SK-N-SH treated with all-trans-retinoic acid at 6 μM for 48 hours (cell line): ENCODE results near the gene COQ6.
A peak's percentile ranks its signal among the peaks of the same experiment; 100 is the strongest.

Source experiments
- ATAC-seq: fragments of 200-7000 bp; cut with Tn5 transposase; 3 replicates; pipeline ENCODE4 v1.9.1; 2020; ENCODE audit warnings: mild to moderate bottlenecking, moderate library complexity
- ARNTL ChIP-seq: fragments of 450-650 bp; formaldehyde crosslinking; IDR thresholded peaks from 2 replicates; pipeline ENCODE4 v1.5.0; 2020; ENCODE audit warnings: low read depth, mild to moderate bottlenecking, moderate library complexity, borderline replicate concordance
- BACH2 ChIP-seq: fragments of 250-450 bp; sonication (Bioruptor Pico); IDR thresholded peaks from 2 replicates; pipeline ENCODE4 v1.9.0; 2021; ENCODE audit warnings: mild to moderate bottlenecking, borderline replicate concordance
- CSDC2 ChIP-seq: fragments of 250-450 bp; sonication (Bioruptor Pico); IDR thresholded peaks from 2 replicates; pipeline ENCODE4 v1.5.0; 2020; ENCODE audit warnings: mild to moderate bottlenecking, moderate library complexity
- GLIS3 ChIP-seq: fragments of 250-450 bp; sonication (Bioruptor Pico); IDR thresholded peaks from 2 replicates; pipeline ENCODE4 v1.5.0; 2020; ENCODE audit warnings: mild to moderate bottlenecking, moderate library complexity
- ISL1 ChIP-seq: fragments of 250-450 bp; sonication (Bioruptor Pico); IDR thresholded peaks from 2 replicates; pipeline ENCODE4 v2.1.2; 2022; ENCODE audit warnings: mild to moderate bottlenecking, moderate library complexity
- OSR1 ChIP-seq: fragments of 250-450 bp; sonication (Bioruptor Pico); IDR thresholded peaks from 2 replicates; pipeline ENCODE4 v1.8.0; 2022; ENCODE audit warnings: moderate library complexity, mild to moderate bottlenecking, inconsistent platforms
- PPARA ChIP-seq: fragments of 250-450 bp; sonication (Bioruptor Pico); IDR thresholded peaks from 2 replicates; pipeline ENCODE4 v1.5.0; 2020; ENCODE audit warnings: mild to moderate bottlenecking, borderline replicate concordance
- RARB ChIP-seq: fragments of 250-450 bp; sonication (Bioruptor Pico); IDR thresholded peaks from 2 replicates; pipeline ENCODE4 v1.8.0; 2021; ENCODE audit warnings: mild to moderate bottlenecking, moderate library complexity
- SNAI2 ChIP-seq: fragments of 250-450 bp; sonication (Bioruptor Pico); IDR thresholded peaks from 2 replicates; pipeline ENCODE4 v1.5.0; 2020; ENCODE audit warnings: mild to moderate bottlenecking, moderate library complexity
- TCF4 ChIP-seq: fragments of 250-450 bp; sonication (Bioruptor Pico); IDR thresholded peaks from 2 replicates; pipeline ENCODE4 v1.8.0; 2021; ENCODE audit warnings: mild to moderate bottlenecking, moderate library complexity, borderline replicate concordance
- TOX ChIP-seq: fragments of 250-450 bp; sonication (Bioruptor Pico); IDR thresholded peaks from 2 replicates; pipeline ENCODE4 v1.8.0; 2021; ENCODE audit warnings: mild to moderate bottlenecking, moderate library complexity, borderline replicate concordance
- ZC3H10 ChIP-seq: fragments of 250-450 bp; sonication (Bioruptor Pico); IDR thresholded peaks from 2 replicates; pipeline ENCODE4 v1.5.1; 2021; ENCODE audit warnings: mild to moderate bottlenecking, moderate library complexity
- ZFP3 ChIP-seq: fragments of 250-450 bp; sonication (Bioruptor Pico); IDR thresholded peaks from 2 replicates; pipeline ENCODE4 v1.5.0; 2020; ENCODE audit warnings: mild to moderate bottlenecking, moderate library complexity
- ZFP30 ChIP-seq: fragments of 450-650 bp; formaldehyde crosslinking; IDR thresholded peaks from 2 replicates; pipeline ENCODE4 v1.5.0; 2022; ENCODE audit warnings: mild to moderate bottlenecking, moderate library complexity
- ZNF565 ChIP-seq: fragments of 450-650 bp; formaldehyde crosslinking; conservative IDR thresholded peaks from 2 replicates; pipeline ENCODE4 v1.5.0; 2020; ENCODE audit warnings: low read depth, mild to moderate bottlenecking, moderate library complexity
- ZNF70 ChIP-seq: fragments of 450-650 bp; formaldehyde crosslinking; IDR thresholded peaks from 2 replicates; pipeline ENCODE4 v1.5.0; 2020; ENCODE audit warnings: mild to moderate bottlenecking, moderate library complexity
- ZNF8 ChIP-seq: fragments of 450-650 bp; formaldehyde crosslinking; IDR thresholded peaks from 2 replicates; pipeline ENCODE4 v1.5.0; 2020; ENCODE audit warnings: mild to moderate bottlenecking, moderate library complexity
- TF ChIP-seq, protein P1 (sequence below): fragments of 250-450 bp; sonication (Bioruptor Pico); IDR thresholded peaks from 2 replicates; pipeline ENCODE4 v1.8.0; 2020; ENCODE audit warnings: mild to moderate bottlenecking, moderate library complexity, borderline replicate concordance
- TF ChIP-seq, protein P2 (sequence below): fragments of 250-450 bp; sonication (Bioruptor Pico); IDR thresholded peaks from 2 replicates; pipeline ENCODE4 v1.5.1; 2020; ENCODE audit warnings: low read depth, mild to moderate bottlenecking, moderate library complexity
- TF ChIP-seq, protein P3 (sequence below): fragments of 250-450 bp; sonication (Bioruptor Pico); IDR thresholded peaks from 2 replicates; pipeline ENCODE4 v1.8.0; 2021; ENCODE audit warnings: low read depth, mild to moderate bottlenecking, moderate library complexity, borderline replicate concordance
- TF ChIP-seq, protein P4 (sequence below): fragments of 250-450 bp; sonication (Bioruptor Pico); IDR thresholded peaks from 2 replicates; pipeline ENCODE4 v1.5.1; 2021; ENCODE audit warnings: mild to moderate bottlenecking, moderate library complexity

The COQ6 gene

DNA sequence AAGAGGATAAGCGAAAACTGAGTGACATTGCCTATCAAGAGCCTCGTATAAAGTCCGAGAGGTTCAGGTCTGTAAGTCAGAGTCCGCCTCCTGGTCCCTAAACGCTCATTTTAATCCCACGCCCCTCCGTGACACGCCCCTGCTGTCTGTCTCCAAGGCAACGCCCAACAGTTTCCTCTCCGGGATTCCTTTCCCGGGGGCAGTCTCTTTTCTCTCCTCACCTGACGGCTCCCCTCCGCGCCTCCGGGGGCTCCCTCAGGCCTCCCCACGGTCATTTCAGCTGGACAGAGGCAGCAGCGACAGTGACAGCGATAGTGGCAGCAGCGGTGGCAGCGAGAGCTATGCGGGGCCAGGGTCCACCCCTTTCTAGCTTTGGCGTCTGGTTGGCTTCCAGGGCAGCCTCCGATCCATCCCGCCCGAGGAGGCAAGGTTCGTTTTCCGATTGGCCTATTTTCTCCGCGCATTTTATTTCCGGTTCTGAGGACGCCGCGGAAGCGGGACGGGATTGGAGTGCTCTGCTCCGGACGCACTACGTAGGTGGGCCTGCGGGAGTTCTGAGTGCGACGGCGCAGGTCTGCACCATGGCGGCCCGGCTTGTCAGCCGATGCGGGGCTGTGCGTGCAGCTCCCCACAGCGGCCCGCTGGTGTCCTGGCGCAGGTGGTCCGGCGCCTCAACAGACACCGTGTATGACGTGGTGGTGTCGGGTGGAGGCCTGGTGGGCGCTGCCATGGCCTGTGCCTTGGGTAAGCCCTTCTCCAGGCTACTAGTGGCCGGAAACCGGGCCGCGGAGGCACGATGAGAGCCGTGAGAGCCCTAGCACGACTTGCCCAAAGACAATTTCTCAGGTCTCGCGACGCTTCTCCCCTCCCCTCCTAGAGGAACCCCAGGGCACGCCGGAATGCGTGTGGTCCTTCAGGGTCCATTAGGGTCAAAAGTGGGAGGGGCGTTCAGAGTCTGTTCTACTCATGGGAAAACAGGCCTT is at the start of gene COQ6, which contains the start of gene FAM161B:
Gene COQ6, plus strand, starts transcription at position 551 of the 983 bp plus-strand sequence. Its CDS starts 31 bp downstream, at position 582.
Gene FAM161B, minus strand, starts transcription at position 343 of the 983 bp plus-strand sequence. Its CDS starts 68 bp downstream, at position 275.
- ATAC-seq = peak; percentile 98
- TF ChIP-seq TCF4 = no peak
- TF ChIP-seq, protein P1, sequence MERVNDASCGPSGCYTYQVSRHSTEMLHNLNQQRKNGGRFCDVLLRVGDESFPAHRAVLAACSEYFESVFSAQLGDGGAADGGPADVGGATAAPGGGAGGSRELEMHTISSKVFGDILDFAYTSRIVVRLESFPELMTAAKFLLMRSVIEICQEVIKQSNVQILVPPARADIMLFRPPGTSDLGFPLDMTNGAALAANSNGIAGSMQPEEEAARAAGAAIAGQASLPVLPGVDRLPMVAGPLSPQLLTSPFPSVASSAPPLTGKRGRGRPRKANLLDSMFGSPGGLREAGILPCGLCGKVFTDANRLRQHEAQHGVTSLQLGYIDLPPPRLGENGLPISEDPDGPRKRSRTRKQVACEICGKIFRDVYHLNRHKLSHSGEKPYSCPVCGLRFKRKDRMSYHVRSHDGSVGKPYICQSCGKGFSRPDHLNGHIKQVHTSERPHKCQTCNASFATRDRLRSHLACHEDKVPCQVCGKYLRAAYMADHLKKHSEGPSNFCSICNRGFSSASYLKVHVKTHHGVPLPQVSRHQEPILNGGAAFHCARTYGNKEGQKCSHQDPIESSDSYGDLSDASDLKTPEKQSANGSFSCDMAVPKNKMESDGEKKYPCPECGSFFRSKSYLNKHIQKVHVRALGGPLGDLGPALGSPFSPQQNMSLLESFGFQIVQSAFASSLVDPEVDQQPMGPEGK (CRISPR knock-in tag) = no peak
- TF ChIP-seq GLIS3 (CRISPR knock-in tag) = 0 out of 2 replicates have a peak, but pooled peaks have one; percentile 41
- TF ChIP-seq OSR1 (CRISPR knock-in tag) = no peak
- TF ChIP-seq, all 23 proteins: peak for 1

DNA sequence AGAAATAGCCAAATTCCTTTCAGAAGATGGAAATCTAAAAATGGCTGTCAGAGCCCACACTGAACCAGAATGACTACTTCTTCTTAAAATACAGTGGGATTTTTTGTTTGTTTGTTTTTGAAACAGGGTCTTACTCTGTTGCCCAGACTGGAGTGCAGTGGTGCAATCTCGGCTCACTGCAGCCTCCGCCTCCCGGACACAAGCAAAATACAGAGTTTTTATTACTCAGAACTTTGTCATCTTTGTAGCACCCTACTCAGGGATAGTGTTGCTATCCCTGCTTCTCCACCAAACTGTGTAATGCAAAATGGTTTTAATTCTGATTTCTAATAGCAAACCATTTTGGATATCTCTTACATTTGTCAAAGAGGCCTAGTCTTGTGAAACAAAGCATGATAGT is 47.1 kb upstream of the COQ6 start:
- no peak for ATAC-seq
- no peak for TF ChIP-seq ZNF70 (CRISPR knock-in tag)
- TF ChIP-seq ZNF565 (CRISPR knock-in tag) = no peak
- TF ChIP-seq TOX (CRISPR knock-in tag) = no peak
- no peak for TF ChIP-seq OSR1 (CRISPR knock-in tag)
- no peak for TF ChIP-seq GLIS3 (CRISPR knock-in tag)
- TF ChIP-seq SNAI2 (CRISPR knock-in tag) = no peak
- TF ChIP-seq PPARA (CRISPR knock-in tag) = no peak
- TF ChIP-seq, protein P2, sequence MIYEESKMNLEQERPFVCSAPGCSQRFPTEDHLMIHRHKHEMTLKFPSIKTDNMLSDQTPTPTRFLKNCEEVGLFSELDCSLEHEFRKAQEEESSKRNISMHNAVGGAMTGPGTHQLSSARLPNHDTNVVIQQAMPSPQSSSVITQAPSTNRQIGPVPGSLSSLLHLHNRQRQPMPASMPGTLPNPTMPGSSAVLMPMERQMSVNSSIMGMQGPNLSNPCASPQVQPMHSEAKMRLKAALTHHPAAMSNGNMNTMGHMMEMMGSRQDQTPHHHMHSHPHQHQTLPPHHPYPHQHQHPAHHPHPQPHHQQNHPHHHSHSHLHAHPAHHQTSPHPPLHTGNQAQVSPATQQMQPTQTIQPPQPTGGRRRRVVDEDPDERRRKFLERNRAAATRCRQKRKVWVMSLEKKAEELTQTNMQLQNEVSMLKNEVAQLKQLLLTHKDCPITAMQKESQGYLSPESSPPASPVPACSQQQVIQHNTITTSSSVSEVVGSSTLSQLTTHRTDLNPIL (CRISPR knock-in tag) = no peak
- TF ChIP-seq RARB (CRISPR knock-in tag) = no peak
- no peak for TF ChIP-seq ZFP3 (CRISPR knock-in tag)
- TF ChIP-seq, protein P3, sequence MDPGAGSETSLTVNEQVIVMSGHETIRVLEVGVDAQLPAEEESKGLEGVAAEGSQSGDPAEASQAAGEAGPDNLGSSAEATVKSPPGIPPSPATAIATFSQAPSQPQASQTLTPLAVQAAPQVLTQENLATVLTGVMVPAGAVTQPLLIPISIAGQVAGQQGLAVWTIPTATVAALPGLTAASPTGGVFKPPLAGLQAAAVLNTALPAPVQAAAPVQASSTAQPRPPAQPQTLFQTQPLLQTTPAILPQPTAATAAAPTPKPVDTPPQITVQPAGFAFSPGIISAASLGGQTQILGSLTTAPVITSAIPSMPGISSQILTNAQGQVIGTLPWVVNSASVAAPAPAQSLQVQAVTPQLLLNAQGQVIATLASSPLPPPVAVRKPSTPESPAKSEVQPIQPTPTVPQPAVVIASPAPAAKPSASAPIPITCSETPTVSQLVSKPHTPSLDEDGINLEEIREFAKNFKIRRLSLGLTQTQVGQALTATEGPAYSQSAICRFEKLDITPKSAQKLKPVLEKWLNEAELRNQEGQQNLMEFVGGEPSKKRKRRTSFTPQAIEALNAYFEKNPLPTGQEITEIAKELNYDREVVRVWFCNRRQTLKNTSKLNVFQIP (CRISPR knock-in tag) = no peak
- TF ChIP-seq ISL1 (CRISPR knock-in tag) = no peak
- TF ChIP-seq ARNTL (CRISPR knock-in tag) = no peak
- TF ChIP-seq BACH2 (CRISPR knock-in tag) = no peak
- TF ChIP-seq ZNF8 = no peak
- no peak for TF ChIP-seq CSDC2
- no peak for TF ChIP-seq ZFP30 (CRISPR knock-in tag)
- TF ChIP-seq, protein P4, sequence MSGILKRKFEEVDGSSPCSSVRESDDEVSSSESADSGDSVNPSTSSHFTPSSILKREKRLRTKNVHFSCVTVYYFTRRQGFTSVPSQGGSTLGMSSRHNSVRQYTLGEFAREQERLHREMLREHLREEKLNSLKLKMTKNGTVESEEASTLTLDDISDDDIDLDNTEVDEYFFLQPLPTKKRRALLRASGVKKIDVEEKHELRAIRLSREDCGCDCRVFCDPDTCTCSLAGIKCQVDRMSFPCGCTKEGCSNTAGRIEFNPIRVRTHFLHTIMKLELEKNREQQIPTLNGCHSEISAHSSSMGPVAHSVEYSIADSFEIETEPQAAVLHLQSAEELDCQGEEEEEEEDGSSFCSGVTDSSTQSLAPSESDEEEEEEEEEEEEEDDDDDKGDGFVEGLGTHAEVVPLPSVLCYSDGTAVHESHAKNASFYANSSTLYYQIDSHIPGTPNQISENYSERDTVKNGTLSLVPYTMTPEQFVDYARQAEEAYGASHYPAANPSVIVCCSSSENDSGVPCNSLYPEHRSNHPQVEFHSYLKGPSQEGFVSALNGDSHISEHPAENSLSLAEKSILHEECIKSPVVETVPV (CRISPR knock-in tag) = no peak

DNA sequence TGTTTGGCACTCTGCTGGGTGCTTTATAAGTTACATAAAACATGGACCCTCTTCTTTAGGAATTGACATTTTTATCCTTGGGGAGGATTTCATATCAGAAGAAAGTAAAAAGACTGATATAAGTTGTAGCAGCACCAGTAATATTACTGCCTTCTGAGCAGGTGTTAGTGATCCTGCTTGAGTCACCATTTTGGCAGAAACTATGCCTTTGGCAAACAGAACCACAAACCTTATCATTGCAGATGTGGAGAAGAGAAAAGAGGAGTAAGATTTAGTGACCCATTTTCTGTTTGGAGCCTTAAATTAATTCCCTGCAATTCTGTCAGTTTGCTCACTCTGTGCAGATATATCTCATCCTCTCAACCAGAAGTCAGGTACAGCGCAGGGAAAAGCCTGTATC is 40.4 kb upstream of the COQ6 start:
- no peak for ATAC-seq
- TF ChIP-seq, protein P2 (CRISPR knock-in tag) = no peak
- TF ChIP-seq CSDC2 (no peak), ZNF70 (CRISPR knock-in tag) (no peak), ZNF8 (no peak), ZC3H10 (no peak), BACH2 (CRISPR knock-in tag) (no peak), TCF4 (no peak), ZNF565 (CRISPR knock-in tag) (no peak), OSR1 (CRISPR knock-in tag) (no peak), SNAI2 (CRISPR knock-in tag) (no peak), RARB (CRISPR knock-in tag) (no peak), PPARA (CRISPR knock-in tag) (no peak), ARNTL (CRISPR knock-in tag) (no peak), ZFP3 (CRISPR knock-in tag) (no peak), ZFP30 (CRISPR knock-in tag) (no peak)
- TF ChIP-seq, protein P3 (CRISPR knock-in tag) = no peak
- TF ChIP-seq, protein P4 (CRISPR knock-in tag) = no peak
- TF ChIP-seq, protein P1 (CRISPR knock-in tag) = no peak
